SU-DHL-6 (cell line): ENCODE data around the gene RTF1.

ENCODE experiments used
- CTCF ChIP-seq: fragments of 200-600 bp; sonication (generic); IDR thresholded peaks from one replicate; pipeline ENCODE4 v1.5.1; 2017; ENCODE audit warnings: antibody characterized with exemption, mild to moderate bottlenecking, low read length, moderate library complexity; ENCODE audit not compliant: insufficient read depth, poor library complexity, severe bottlenecking
- EZH2phosphoT487 ChIP-seq: fragments of 200-600 bp; sonication (generic), shearing (Covaris generic); conservative IDR thresholded peaks from 2 replicates; pipeline ENCODE4 v1.6.1; 2018; ENCODE audit warnings: mild to moderate bottlenecking, antibody characterized with exemption, low read length, moderate library complexity, mixed read lengths

GRCh38 chr15:41489641-41490040, 72.7 kb downstream of the RTF1 start:
- TF ChIP-seq CTCF (no peak), EZH2phosphoT487 (no peak)
